GM23338 (cell line): ENCODE results near the gene ACY1.

Experiments used
- EZH2 ChIP-seq: fragments of 200-600 bp; sonication (generic); IDR thresholded peaks from one replicate; pipeline ENCODE4 v1.8.0; 2017; ENCODE audit warnings: antibody characterized with exemption, mild to moderate bottlenecking, low read depth; ENCODE audit not compliant: unreplicated experiment
- EZH2phosphoT487 ChIP-seq: fragments of 200-600 bp; sonication (generic); IDR thresholded peaks from one replicate; pipeline ENCODE4 v1.8.1; 2018; ENCODE audit warnings: antibody characterized with exemption; ENCODE audit not compliant: unreplicated experiment
- POLR2AphosphoS5 ChIP-seq: IDR thresholded peaks from 2 replicates; pipeline ENCODE4 v1.6.1; 2016; ENCODE audit warnings: antibody characterized with exemption, low read depth
- REST ChIP-seq: IDR thresholded peaks from one replicate; pipeline ENCODE4 v1.6.1; 2018; ENCODE audit warnings: antibody characterized with exemption; ENCODE audit not compliant: unreplicated experiment
- TF ChIP-seq, protein P1 (sequence below), 2 experiments: fragments of 200-600 bp in 1 of 2; sonication (generic) in 1 of 2; conservative IDR thresholded peaks; 2 replicates each; pipeline versions ENCODE4 v1.5.1 to v1.6.1; 2016 to 2017; ENCODE audit warnings: antibody characterized with exemption in 2 of 2, low read depth in 2 of 2, mild to moderate bottlenecking in 2 of 2, moderate library complexity in 1 of 2
- TF ChIP-seq, protein P2 (sequence below): IDR thresholded peaks from 2 replicates; pipeline ENCODE4 v1.6.1; 2016; ENCODE audit warnings: antibody characterized with exemption

GRCh38 chr3:51968883-51969678, 14.3 kb upstream of the ACY1 start:
- TF ChIP-seq, protein P1, sequence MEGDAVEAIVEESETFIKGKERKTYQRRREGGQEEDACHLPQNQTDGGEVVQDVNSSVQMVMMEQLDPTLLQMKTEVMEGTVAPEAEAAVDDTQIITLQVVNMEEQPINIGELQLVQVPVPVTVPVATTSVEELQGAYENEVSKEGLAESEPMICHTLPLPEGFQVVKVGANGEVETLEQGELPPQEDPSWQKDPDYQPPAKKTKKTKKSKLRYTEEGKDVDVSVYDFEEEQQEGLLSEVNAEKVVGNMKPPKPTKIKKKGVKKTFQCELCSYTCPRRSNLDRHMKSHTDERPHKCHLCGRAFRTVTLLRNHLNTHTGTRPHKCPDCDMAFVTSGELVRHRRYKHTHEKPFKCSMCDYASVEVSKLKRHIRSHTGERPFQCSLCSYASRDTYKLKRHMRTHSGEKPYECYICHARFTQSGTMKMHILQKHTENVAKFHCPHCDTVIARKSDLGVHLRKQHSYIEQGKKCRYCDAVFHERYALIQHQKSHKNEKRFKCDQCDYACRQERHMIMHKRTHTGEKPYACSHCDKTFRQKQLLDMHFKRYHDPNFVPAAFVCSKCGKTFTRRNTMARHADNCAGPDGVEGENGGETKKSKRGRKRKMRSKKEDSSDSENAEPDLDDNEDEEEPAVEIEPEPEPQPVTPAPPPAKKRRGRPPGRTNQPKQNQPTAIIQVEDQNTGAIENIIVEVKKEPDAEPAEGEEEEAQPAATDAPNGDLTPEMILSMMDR (conservative IDR thresholded peaks at IDR 0.05; ENCODE audit: low read depth in 2 of 2): no peak
- no peak for TF ChIP-seq EZH2phosphoT487
- no peak for TF ChIP-seq EZH2
- TF ChIP-seq, protein P2, sequence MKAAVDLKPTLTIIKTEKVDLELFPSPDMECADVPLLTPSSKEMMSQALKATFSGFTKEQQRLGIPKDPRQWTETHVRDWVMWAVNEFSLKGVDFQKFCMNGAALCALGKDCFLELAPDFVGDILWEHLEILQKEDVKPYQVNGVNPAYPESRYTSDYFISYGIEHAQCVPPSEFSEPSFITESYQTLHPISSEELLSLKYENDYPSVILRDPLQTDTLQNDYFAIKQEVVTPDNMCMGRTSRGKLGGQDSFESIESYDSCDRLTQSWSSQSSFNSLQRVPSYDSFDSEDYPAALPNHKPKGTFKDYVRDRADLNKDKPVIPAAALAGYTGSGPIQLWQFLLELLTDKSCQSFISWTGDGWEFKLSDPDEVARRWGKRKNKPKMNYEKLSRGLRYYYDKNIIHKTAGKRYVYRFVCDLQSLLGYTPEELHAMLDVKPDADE: no peak
- TF ChIP-seq REST: no peak
- no peak for TF ChIP-seq POLR2AphosphoS5
